Gastrocnemius medialis (tissue), 4 donors: ENCODE data around the gene RNF223. TPM values are rescaled to one million over a fixed set of nuclear protein-coding genes. Genes with fewer than 3 reads are reported as not detected.

ENCODE experiments used
- ATAC-seq, 2 donors: fragments of 150-250 bp; one replicate each; pipeline ENCODE4 v1.9.1; 2016
- DNase-seq, 2 donors: peaks; one replicate each; pipeline ENCODE4 v3.0.0-alpha.2; 2019
- H3K27ac ChIP-seq, 4 donors: fragments of 200-600 bp; sonication (generic); 1 replicate in 1 of 4; 2 replicates in 3 of 4; pipeline ENCODE4 v1.5.1; 2016 to 2018; ENCODE audit warnings: mild to moderate bottlenecking in 2 of 4, moderate library complexity in 1 of 4
- H3K27me3 ChIP-seq, 3 donors: fragments of 200-600 bp; sonication (generic) in 2 of 3; 1 replicate in 1 of 3; 2 replicates in 2 of 3; pipeline versions ENCODE4 v1.5.1 to v1.6.0; 2016 to 2019; ENCODE audit warnings: mild to moderate bottlenecking in 1 of 3, moderate library complexity in 1 of 3
- H3K36me3 ChIP-seq, 2 donors: fragments of 200-600 bp; sonication (generic) in 1 of 2; one replicate each; pipeline ENCODE4 v1.5.1; 2017 to 2018
- H3K4me1 ChIP-seq, 2 donors: fragments of 200-600 bp; sonication (generic) in 1 of 2; one replicate each; pipeline ENCODE4 v1.5.1; 2016 to 2017; ENCODE audit warnings: mild to moderate bottlenecking in 2 of 2
- H3K4me3 ChIP-seq, 4 donors: fragments of 200-600 bp; sonication (generic) in 3 of 4; 1 replicate in 1 of 4; 2 replicates in 3 of 4; pipeline ENCODE4 v1.5.1; 2016 to 2019; ENCODE audit warnings: mild to moderate bottlenecking in 2 of 4
- H3K9me3 ChIP-seq, 3 donors: fragments of 200-600 bp; sonication (generic) in 2 of 3; 1 replicate in 1 of 3; 2 replicates in 2 of 3; pipeline ENCODE4 v1.5.1; 2016 to 2019
- POLR2A ChIP-seq, 2 donors: fragments of 450-650 bp; IDR thresholded peaks; one replicate each; pipeline ENCODE4 v1.6.1; 2017; ENCODE audit warnings: antibody characterized with exemption in 2 of 2, mild to moderate bottlenecking in 2 of 2, moderate library complexity in 2 of 2
- in situ Hi-C, 4 donors: fragments of 200-750 bp; cut with MboI; loops; one replicate each; pipeline versions ENCODE4 v1.15.0 to v1.8.0; 2017; ENCODE audit warnings: low sequenced_read_pairs in 4 of 4
- intact Hi-C: fragments of 100-400 bp; cut with DNase I; formaldehyde crosslinking; loops from one replicate; pipeline ENCODE4 v1.15.1; 2023; ENCODE audit warnings: low total_unique reads
- total RNA-seq, 4 donors: library from RNA; depleted of rRNA; stranded (reverse); fragments of >200 nt; gene quantifications; one replicate each; pipeline versions ENCODE4 v1.1.0 to v1.2.3, GENCODE V29; 2016
- TF ChIP-seq, protein P1 (sequence below), 5 experiments: fragments of 450-650 bp in 3 of 5; fragments of 200-600 bp in 2 of 5; sonication (generic) in 2 of 5; IDR thresholded peaks in 4 of 5; conservative IDR thresholded peaks in 1 of 5; 1 replicate in 4 of 5; 2 replicates in 1 of 5; pipeline ENCODE4 v1.5.1; 2016 to 2019; ENCODE audit warnings: antibody characterized with exemption in 5 of 5, mild to moderate bottlenecking in 3 of 5, moderate library complexity in 3 of 5

Gene RNF223
- total RNA-seq, 4 donors from 2014 or later = not detected

DNA sequence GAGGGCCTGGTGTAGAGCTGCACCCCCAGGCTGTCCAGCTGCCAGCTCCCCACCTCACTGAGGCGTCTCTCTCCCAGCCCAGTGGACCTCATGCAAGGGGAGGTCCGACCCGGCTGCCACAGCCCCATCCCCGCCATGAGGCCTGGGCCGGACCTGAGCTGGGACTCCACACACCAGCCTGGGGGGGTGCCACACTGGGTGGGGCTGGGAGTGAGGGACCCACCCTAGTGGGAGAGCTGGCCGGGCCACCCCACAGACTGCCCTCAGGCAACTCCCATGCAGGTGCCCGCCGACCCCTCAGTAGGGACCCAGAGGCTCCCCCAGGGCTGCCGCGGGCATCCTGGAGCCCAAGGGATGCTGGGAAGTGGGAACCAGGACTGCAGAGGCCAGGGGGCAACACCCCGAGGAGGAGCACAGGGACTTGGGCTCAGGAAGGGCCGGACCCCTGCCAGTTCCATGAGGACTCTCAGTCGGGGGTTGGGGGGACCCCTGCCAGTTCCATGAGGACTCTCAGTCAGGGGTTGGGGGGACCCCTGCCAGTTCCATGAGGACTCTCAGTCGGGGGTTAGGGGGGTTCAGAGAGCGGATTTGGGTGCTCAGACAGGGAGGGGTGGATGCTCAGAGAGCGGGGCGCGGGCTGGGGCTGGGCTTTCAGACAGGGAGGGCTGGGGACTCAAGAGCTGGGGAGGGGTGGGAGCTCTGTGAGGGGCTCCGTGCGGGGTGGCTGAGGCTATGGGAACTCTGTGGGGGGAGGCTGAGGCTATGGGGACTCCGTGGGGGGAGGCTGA is 1.2 kb upstream of the RNF223 start:
- TF ChIP-seq, protein P1, sequence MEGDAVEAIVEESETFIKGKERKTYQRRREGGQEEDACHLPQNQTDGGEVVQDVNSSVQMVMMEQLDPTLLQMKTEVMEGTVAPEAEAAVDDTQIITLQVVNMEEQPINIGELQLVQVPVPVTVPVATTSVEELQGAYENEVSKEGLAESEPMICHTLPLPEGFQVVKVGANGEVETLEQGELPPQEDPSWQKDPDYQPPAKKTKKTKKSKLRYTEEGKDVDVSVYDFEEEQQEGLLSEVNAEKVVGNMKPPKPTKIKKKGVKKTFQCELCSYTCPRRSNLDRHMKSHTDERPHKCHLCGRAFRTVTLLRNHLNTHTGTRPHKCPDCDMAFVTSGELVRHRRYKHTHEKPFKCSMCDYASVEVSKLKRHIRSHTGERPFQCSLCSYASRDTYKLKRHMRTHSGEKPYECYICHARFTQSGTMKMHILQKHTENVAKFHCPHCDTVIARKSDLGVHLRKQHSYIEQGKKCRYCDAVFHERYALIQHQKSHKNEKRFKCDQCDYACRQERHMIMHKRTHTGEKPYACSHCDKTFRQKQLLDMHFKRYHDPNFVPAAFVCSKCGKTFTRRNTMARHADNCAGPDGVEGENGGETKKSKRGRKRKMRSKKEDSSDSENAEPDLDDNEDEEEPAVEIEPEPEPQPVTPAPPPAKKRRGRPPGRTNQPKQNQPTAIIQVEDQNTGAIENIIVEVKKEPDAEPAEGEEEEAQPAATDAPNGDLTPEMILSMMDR (IDR thresholded peaks at IDR 0.05 in 4 of 5, conservative IDR thresholded peaks at IDR 0.05 in 1 of 5) = no peak
- TF ChIP-seq POLR2A (IDR thresholded peaks at IDR 0.05) = no peak
- peaks cover 32 to 42% (median 39%) of the 10 kb centered on the region in 3 donors for H3K27me3 ChIP-seq
- no peaks in the 10 kb centered on the region for H3K36me3 ChIP-seq
- DNase-seq = no peak
- ATAC-seq = no peak
- intact Hi-C loops (no loop called here), in situ Hi-C loops (no loop called here)
- no peak overlapping the region for H3K27ac ChIP-seq
- no peaks in the 10 kb centered on the region for H3K9me3 ChIP-seq
- peaks cover 0 to 11% of the 10 kb centered on the region in 2 donors for H3K4me1 ChIP-seq
- no peak overlapping the region for H3K4me3 ChIP-seq

DNA sequence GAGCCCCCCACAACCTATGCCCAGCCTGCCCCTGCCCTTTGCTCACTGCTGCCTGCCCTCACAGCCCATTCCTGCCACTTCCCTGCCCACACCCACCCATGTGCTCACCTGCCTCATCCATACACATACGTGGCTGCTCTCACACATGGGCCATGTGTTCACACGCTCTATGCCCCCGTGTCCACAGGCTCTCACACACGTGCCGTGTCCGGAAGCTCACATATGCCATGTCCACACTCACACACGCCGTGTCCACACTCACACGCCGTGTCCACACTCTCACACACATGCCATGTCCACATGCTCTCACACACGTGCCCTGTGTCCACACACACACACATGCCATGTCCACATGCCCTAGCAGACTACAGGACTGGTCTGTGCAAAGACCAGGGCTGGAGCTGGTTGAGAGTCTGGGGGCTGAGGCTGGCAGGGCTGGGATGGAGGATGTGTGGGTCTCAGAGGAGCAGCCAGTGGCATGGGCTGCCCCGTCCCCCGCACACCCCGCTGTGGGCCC is 583 bp upstream of the RNF223 start:
- peaks cover 37 to 49% (median 44%) of the 10 kb centered on the region in 3 donors for H3K27me3 ChIP-seq
- DNase-seq (no peak), ATAC-seq (no peak)
- no peak overlapping the region for H3K27ac ChIP-seq
- in situ Hi-C loops (no loop called here), intact Hi-C loops (no loop called here)
- no peak overlapping the region for H3K4me3 ChIP-seq
- no peaks in the 10 kb centered on the region for H3K9me3 ChIP-seq
- no peaks in the 10 kb centered on the region for H3K36me3 ChIP-seq
- H3K4me1 ChIP-seq = peaks cover 0 to 4% of the 10 kb centered on the region in 2 donors
- TF ChIP-seq, protein P1 (IDR thresholded peaks at IDR 0.05 in 4 of 5, conservative IDR thresholded peaks at IDR 0.05 in 1 of 5) = no peak
- TF ChIP-seq POLR2A (IDR thresholded peaks at IDR 0.05) = no peak

GRCh38 chr1:1072849-1073742 is 1.0 kb downstream of the RNF223 start:
- intact Hi-C loops (no loop called here), in situ Hi-C loops (no loop called here)
- no peak for ATAC-seq
- TF ChIP-seq, protein P1 (IDR thresholded peaks at IDR 0.05 in 4 of 5, conservative IDR thresholded peaks at IDR 0.05 in 1 of 5) = no peak
- TF ChIP-seq POLR2A (IDR thresholded peaks at IDR 0.05) = no peak
- DNase-seq = no peak
- Histone ChIP-seq H3K36me3 (no peaks in the 10 kb centered on the region), H3K9me3 (no peaks in the 10 kb centered on the region), H3K4me1 (peaks cover 0 to 3% of the 10 kb centered on the region in 2 donors), H3K4me3 (no peak overlapping the region), H3K27ac (no peak overlapping the region), H3K27me3 (peaks cover 52 to 62% (median 53%) of the 10 kb centered on the region in 3 donors)

DNA sequence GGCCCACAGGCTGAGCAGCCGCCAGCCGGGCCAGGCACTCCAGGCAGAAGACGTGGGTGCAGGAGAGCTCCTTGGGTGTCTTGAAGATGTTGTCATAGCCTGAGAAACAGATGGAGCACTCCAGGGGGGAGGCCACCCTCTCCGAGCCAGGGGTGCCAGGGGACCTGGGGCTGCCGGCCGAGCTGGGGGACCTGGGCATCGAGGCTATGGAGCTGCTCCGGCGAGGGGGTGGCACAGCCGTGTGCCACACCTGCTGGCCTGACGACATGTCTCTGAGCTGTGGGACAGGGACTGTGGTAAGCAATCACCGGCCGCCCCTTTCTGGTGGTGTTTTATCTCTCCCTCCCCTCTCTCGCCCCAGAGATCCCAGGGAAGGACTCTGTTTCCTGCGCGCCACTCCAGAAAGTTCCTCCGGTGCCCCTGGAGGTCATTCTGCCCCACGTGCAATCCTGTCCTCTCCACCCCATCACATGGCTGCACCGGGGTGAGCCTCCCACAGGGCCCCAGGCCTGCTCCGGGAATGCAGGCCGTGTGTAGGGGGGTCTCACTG is 1.7 kb downstream of the RNF223 start:
- H3K36me3 ChIP-seq = no peaks in the 10 kb centered on the region
- H3K27ac ChIP-seq = no peak overlapping the region
- no peak for TF ChIP-seq POLR2A (IDR thresholded peaks at IDR 0.05)
- TF ChIP-seq, protein P1 (IDR thresholded peaks at IDR 0.05 in 4 of 5, conservative IDR thresholded peaks at IDR 0.05 in 1 of 5) = no peak
- peaks cover 59 to 69% (median 60%) of the 10 kb centered on the region in 3 donors for H3K27me3 ChIP-seq
- H3K4me1 ChIP-seq = peaks cover 0 to 3% of the 10 kb centered on the region in 2 donors
- intact Hi-C loops (no loop called here), in situ Hi-C loops (no loop called here)
- ATAC-seq = no peak
- DNase-seq = no peak
- no peaks in the 10 kb centered on the region for H3K9me3 ChIP-seq
- no peak overlapping the region for H3K4me3 ChIP-seq
